ENCODE results near the gene ZBTB2.

DNA sequence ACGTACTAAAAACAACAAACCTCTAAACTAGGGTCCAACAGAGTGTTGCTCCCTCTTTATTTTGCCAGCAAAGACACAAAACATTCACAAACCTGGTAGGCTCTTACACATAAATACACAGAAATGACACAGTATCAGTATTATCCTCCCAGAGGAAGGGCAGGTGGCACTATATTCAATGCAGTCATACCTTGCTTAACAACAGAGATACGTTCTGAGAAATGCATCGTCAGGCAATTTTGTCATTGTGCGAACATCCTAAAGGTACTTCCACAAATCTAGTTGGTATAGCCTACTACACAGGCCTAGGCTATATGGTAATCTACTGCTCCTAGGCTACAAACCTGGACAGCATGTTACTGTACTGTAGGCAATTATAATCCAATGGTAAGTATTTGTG is 9.6 kb downstream of the ZBTB2 start:
- TF ChIP-seq CTCF (IDR thresholded peaks at IDR 0.05), result no peak
- no peak for TF ChIP-seq POLR2A (IDR thresholded peaks at IDR 0.05)
- no peak for TF ChIP-seq EP300 (IDR thresholded peaks at IDR 0.05; ENCODE audit: low read depth)
- TF ChIP-seq POLR2AphosphoS5 (IDR thresholded peaks at IDR 0.05), result no peak

Data from transverse colon (tissue), 4 donors.